Measurements from ENCODE around the gene TRA2A. TPM values are rescaled to one million over a fixed set of nuclear protein-coding genes. Genes with fewer than 3 reads are reported as not detected.

The TRA2A gene
- total RNA-seq, 3 donors from 2014 or later = 73.3 to 82.8 (median 74.5) TPM

- Mint-ChIP-seq H3K36me3 (ENCODE audit: insufficient read depth) (no peaks in the 10 kb centered on the region), H3K27me3 (ENCODE audit: low read depth) (peaks cover 71% of the 10 kb centered on the region), H3K9me3 (peaks cover 2% of the 10 kb centered on the region), H3K4me1 (ENCODE audit: low read depth) (peaks cover 37% of the 10 kb centered on the region), H3K4me3 (peak overlapping the region; percentile 75)
- no peak for DNase-seq
- ATAC-seq = no peak
These were observed 61.9 kb downstream of the TRA2A start for GRCh38 chr7:23469961-23470250.

GRCh38 chr7:23469150-23469960, 62.4 kb downstream of the TRA2A start:
- Mint-ChIP-seq H3K9me3 (no peaks in the 10 kb centered on the region), H3K4me1 (ENCODE audit: low read depth) (peaks cover 31% of the 10 kb centered on the region), H3K36me3 (ENCODE audit: insufficient read depth) (no peaks in the 10 kb centered on the region), H3K27me3 (ENCODE audit: low read depth) (peaks cover 68% of the 10 kb centered on the region), H3K4me3 (peak overlapping the region; percentile 53)
- ATAC-seq = peak; percentile 37 to 39
- DNase-seq = peak; percentile 20

GRCh38 chr7:23468526-23469149, 63.1 kb downstream of the TRA2A start:
- peak; percentile 14 for DNase-seq
- H3K9me3 Mint-ChIP-seq = no peaks in the 10 kb centered on the region
- H3K4me3 Mint-ChIP-seq = peak overlapping the region; percentile 56
- H3K36me3 Mint-ChIP-seq (ENCODE audit: insufficient read depth) = no peaks in the 10 kb centered on the region
- peak in 1 of 2 donors; percentile 20 for ATAC-seq
- H3K4me1 Mint-ChIP-seq (ENCODE audit: low read depth) = peaks cover 31% of the 10 kb centered on the region
- H3K27me3 Mint-ChIP-seq (ENCODE audit: low read depth) = peaks cover 67% of the 10 kb centered on the region

- DNase-seq = no peak
- ATAC-seq = peak; percentile 26 to 28
- Mint-ChIP-seq H3K36me3 (ENCODE audit: insufficient read depth) (no peaks in the 10 kb centered on the region), H3K4me1 (ENCODE audit: low read depth) (peaks cover 29% of the 10 kb centered on the region), H3K4me3 (peak overlapping the region; percentile 56), H3K27me3 (ENCODE audit: low read depth) (peaks cover 67% of the 10 kb centered on the region), H3K9me3 (no peaks in the 10 kb centered on the region)
These were observed 63.8 kb downstream of the TRA2A start for GRCh38 chr7:23467806-23468525.

- Mint-ChIP-seq H3K9me3 (no peaks in the 10 kb centered on the region), H3K4me3 (peak overlapping the region; percentile 31), H3K27me3 (ENCODE audit: low read depth) (peaks cover 65% of the 10 kb centered on the region), H3K36me3 (ENCODE audit: insufficient read depth) (no peaks in the 10 kb centered on the region), H3K4me1 (ENCODE audit: low read depth) (peaks cover 29% of the 10 kb centered on the region)
- no peak for ATAC-seq
- no peak for DNase-seq
These were observed 64.4 kb downstream of the TRA2A start for GRCh38 chr7:23467291-23467805.

- ATAC-seq (peak; percentile 39 to 46), DNase-seq (no peak)
- Mint-ChIP-seq H3K4me3 (no peak overlapping the region), H3K4me1 (ENCODE audit: low read depth) (peaks cover 5% of the 10 kb centered on the region), H3K27me3 (ENCODE audit: low read depth) (peaks cover 67% of the 10 kb centered on the region), H3K36me3 (ENCODE audit: insufficient read depth) (no peaks in the 10 kb centered on the region), H3K9me3 (no peaks in the 10 kb centered on the region)
These were observed 68.9 kb downstream of the TRA2A start for GRCh38 chr7:23462846-23463245.

GRCh38 chr7:23458044-23458443, 73.7 kb downstream of the TRA2A start:
- ATAC-seq (no peak), DNase-seq (no peak)
- no peaks in the 10 kb centered on the region for H3K4me1 Mint-ChIP-seq (ENCODE audit: low read depth)
- peaks cover 69% of the 10 kb centered on the region for H3K27me3 Mint-ChIP-seq (ENCODE audit: low read depth)
- no peaks in the 10 kb centered on the region for H3K36me3 Mint-ChIP-seq (ENCODE audit: insufficient read depth)
- no peak overlapping the region for H3K4me3 Mint-ChIP-seq
- no peaks in the 10 kb centered on the region for H3K9me3 Mint-ChIP-seq

- Mint-ChIP-seq H3K9me3 (no peaks in the 10 kb centered on the region), H3K36me3 (ENCODE audit: insufficient read depth) (no peaks in the 10 kb centered on the region), H3K4me1 (ENCODE audit: low read depth) (no peaks in the 10 kb centered on the region), H3K27me3 (ENCODE audit: low read depth) (peaks cover 58% of the 10 kb centered on the region), H3K4me3 (no peak overlapping the region)
- ATAC-seq = no peak
- DNase-seq = no peak
These were observed 75.7 kb downstream of the TRA2A start for GRCh38 chr7:23456093-23456492.

GRCh38 chr7:23454881-23455526, 76.8 kb downstream of the TRA2A start:
- H3K4me1 Mint-ChIP-seq (ENCODE audit: low read depth) = no peaks in the 10 kb centered on the region
- H3K4me3 Mint-ChIP-seq = no peak overlapping the region
- DNase-seq (no peak), ATAC-seq (no peak)
- H3K9me3 Mint-ChIP-seq = no peaks in the 10 kb centered on the region
- no peaks in the 10 kb centered on the region for H3K36me3 Mint-ChIP-seq (ENCODE audit: insufficient read depth)
- H3K27me3 Mint-ChIP-seq (ENCODE audit: low read depth) = peaks cover 50% of the 10 kb centered on the region

Other genes starting within 250 kb of the TRA2A start
- gene MALSU1, start 232.6 kb downstream of the TRA2A start, total RNA-seq = 100 to 1,000 TPM in 2 of 3 donors, 10 to 100 TPM in 1; 96.5 to 121 (median 113) TPM
- under 1 TPM; 0.32 to 0.86 (median 0.43) TPM for gene IGF2BP3, start 61.5 kb downstream of the TRA2A start, total RNA-seq
- gene CCDC126, start 65.4 kb upstream of the TRA2A start, total RNA-seq = 1 to 10 TPM; 6.6 to 9.5 (median 6.6) TPM
- gene FAM221A, start 148.2 kb upstream of the TRA2A start, total RNA-seq = 1 to 10 TPM; 3.9 to 5.6 (median 4.1) TPM
- under 1 TPM in 1 of 3 donors, not detected in 2; 0.19 TPM for gene STK31, start 178.2 kb upstream of the TRA2A start, total RNA-seq